HG03175 (cell line): Measurements from ENCODE around the gene RIMBP3C.
"Not testable (repeated sequence)": the region's sequence is repeated elsewhere in the genome, so short reads cannot be mapped to it uniquely, and the experiment has no call there.

Experiments
- ATAC-seq: cut with Tn5 transposase; IDR thresholded peaks from one replicate; pipeline ENCODE4 v1.9.1; 2021; ENCODE audit warnings: mild to moderate bottlenecking, moderate library complexity; ENCODE audit not compliant: unreplicated experiment

The RIMBP3C gene

GRCh38 chr22:21532863-21533648 lies 18.2 kb downstream of the RIMBP3C start:
- ATAC-seq = not testable (repeated sequence)

GRCh38 chr22:21531525-21531924 lies 19.7 kb downstream of the RIMBP3C start:
- ATAC-seq = not testable (repeated sequence)

GRCh38 chr22:21526705-21527500 lies 24.4 kb downstream of the RIMBP3C start:
- not testable (repeated sequence) for ATAC-seq

GRCh38 chr22:21516970-21517764 lies 34.1 kb downstream of the RIMBP3C start:
- ATAC-seq = peak; percentile 84

- ATAC-seq = not testable (repeated sequence)
Observed at GRCh38 chr22:21516522-21516921, 34.7 kb downstream of the RIMBP3C start.

GRCh38 chr22:21515234-21515633 lies 36.0 kb downstream of the RIMBP3C start:
- not testable (repeated sequence) for ATAC-seq

- ATAC-seq = not testable (repeated sequence)
Observed at GRCh38 chr22:21514117-21514516, 37.1 kb downstream of the RIMBP3C start.

- not testable (repeated sequence) for ATAC-seq
Observed at GRCh38 chr22:21512022-21512421, 39.2 kb downstream of the RIMBP3C start.

GRCh38 chr22:21510397-21510796 lies 40.9 kb downstream of the RIMBP3C start:
- not testable (repeated sequence) for ATAC-seq

- ATAC-seq = not testable (repeated sequence)
Observed at GRCh38 chr22:21499623-21500506, 51.4 kb downstream of the RIMBP3C start.

GRCh38 chr22:21498489-21498888 lies 52.8 kb downstream of the RIMBP3C start:
- ATAC-seq = not testable (repeated sequence)

GRCh38 chr22:21497984-21498383 lies 53.3 kb downstream of the RIMBP3C start:
- ATAC-seq = not testable (repeated sequence)
